ENCODE measurements around the gene XYLT1. TPM values are rescaled to one million over a fixed set of nuclear protein-coding genes. Genes with fewer than 3 reads are reported as not detected.

The XYLT1 gene
- total RNA-seq, 1 donor from 2014 or later: under 0.01 TPM

DNA sequence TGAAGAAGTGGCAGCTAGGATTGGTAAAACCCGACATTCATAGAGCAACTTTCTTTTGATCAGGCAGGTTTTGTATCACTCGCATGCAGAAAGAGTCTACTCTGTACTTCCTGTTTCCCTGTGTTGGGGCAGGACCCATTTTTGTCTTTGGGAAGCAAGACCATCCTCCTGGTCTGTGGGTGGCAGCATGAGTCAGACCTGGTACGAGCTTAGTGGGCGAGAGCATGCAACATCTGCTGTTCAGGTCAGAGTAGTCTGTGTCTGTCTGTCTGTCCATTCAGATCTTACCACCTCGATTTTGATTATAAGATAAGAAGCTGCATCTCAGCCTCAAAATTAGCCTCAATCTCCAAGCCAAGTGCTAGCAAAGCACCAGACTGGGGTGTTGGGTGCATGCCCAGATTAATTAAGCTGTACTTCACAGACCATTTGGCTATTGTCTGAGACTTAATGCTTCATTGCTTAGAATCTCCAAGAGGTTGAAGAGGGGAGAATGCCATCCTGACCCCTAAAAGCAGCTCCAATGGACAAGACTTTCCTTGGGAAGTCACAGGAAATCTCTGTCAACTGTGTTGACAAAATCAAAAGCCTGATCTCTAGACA lies 110.9 kb downstream of the XYLT1 start:
- no peak for DNase-seq (ENCODE audit: low read depth)

GRCh38 chr16:17358846-17359245 lies 111.9 kb downstream of the XYLT1 start:
- DNase-seq (ENCODE audit: low read depth): no peak
- TF ChIP-seq, protein P1, sequence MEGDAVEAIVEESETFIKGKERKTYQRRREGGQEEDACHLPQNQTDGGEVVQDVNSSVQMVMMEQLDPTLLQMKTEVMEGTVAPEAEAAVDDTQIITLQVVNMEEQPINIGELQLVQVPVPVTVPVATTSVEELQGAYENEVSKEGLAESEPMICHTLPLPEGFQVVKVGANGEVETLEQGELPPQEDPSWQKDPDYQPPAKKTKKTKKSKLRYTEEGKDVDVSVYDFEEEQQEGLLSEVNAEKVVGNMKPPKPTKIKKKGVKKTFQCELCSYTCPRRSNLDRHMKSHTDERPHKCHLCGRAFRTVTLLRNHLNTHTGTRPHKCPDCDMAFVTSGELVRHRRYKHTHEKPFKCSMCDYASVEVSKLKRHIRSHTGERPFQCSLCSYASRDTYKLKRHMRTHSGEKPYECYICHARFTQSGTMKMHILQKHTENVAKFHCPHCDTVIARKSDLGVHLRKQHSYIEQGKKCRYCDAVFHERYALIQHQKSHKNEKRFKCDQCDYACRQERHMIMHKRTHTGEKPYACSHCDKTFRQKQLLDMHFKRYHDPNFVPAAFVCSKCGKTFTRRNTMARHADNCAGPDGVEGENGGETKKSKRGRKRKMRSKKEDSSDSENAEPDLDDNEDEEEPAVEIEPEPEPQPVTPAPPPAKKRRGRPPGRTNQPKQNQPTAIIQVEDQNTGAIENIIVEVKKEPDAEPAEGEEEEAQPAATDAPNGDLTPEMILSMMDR (IDR thresholded peaks at IDR 0.05; ENCODE audit: insufficient read depth, low read length, severe bottlenecking): no peak
- Histone ChIP-seq H3K36me3 (ENCODE audit: control insufficient read depth, insufficient read depth, low read length) (no peaks in the 10 kb centered on the region), H3K4me3 (ENCODE audit: low read depth, low read length) (no peak overlapping the region), H3K27me3 (ENCODE audit: control insufficient read depth, insufficient read depth, low read length) (no peaks in the 10 kb centered on the region)
- no peak for FAIRE-seq

More for the DNA sequence above, 110.9 kb downstream of the XYLT1 start:
- no peak for FAIRE-seq
- H3K4me3 ChIP-seq (ENCODE audit: low read depth, low read length): no peak overlapping the region
- H3K36me3 ChIP-seq (ENCODE audit: control insufficient read depth, insufficient read depth, low read length): no peaks in the 10 kb centered on the region
- TF ChIP-seq, protein P1 (IDR thresholded peaks at IDR 0.05; ENCODE audit: insufficient read depth, low read length, severe bottlenecking): no peak
- H3K27me3 ChIP-seq (ENCODE audit: control insufficient read depth, insufficient read depth, low read length): no peaks in the 10 kb centered on the region

- Histone ChIP-seq H3K36me3 (ENCODE audit: control insufficient read depth, insufficient read depth, low read length) (no peaks in the 10 kb centered on the region), H3K4me3 (ENCODE audit: low read depth, low read length) (no peak overlapping the region), H3K27me3 (ENCODE audit: control insufficient read depth, insufficient read depth, low read length) (no peaks in the 10 kb centered on the region)
- no peak for FAIRE-seq
- no peak for DNase-seq (ENCODE audit: low read depth)
- TF ChIP-seq, protein P1 (IDR thresholded peaks at IDR 0.05; ENCODE audit: insufficient read depth, low read length, severe bottlenecking): no peak
Observed at GRCh38 chr16:17358355-17358754, 112.4 kb downstream of the XYLT1 start.

- TF ChIP-seq, protein P1 (IDR thresholded peaks at IDR 0.05; ENCODE audit: insufficient read depth, low read length, severe bottlenecking): no peak
- H3K27me3 ChIP-seq (ENCODE audit: control insufficient read depth, insufficient read depth, low read length): no peaks in the 10 kb centered on the region
- no peaks in the 10 kb centered on the region for H3K36me3 ChIP-seq (ENCODE audit: control insufficient read depth, insufficient read depth, low read length)
- DNase-seq (ENCODE audit: low read depth): no peak
- H3K4me3 ChIP-seq (ENCODE audit: low read depth, low read length): no peak overlapping the region
- no peak for FAIRE-seq
Observed at GRCh38 chr16:17357307-17358062, 113.3 kb downstream of the XYLT1 start.

DNA sequence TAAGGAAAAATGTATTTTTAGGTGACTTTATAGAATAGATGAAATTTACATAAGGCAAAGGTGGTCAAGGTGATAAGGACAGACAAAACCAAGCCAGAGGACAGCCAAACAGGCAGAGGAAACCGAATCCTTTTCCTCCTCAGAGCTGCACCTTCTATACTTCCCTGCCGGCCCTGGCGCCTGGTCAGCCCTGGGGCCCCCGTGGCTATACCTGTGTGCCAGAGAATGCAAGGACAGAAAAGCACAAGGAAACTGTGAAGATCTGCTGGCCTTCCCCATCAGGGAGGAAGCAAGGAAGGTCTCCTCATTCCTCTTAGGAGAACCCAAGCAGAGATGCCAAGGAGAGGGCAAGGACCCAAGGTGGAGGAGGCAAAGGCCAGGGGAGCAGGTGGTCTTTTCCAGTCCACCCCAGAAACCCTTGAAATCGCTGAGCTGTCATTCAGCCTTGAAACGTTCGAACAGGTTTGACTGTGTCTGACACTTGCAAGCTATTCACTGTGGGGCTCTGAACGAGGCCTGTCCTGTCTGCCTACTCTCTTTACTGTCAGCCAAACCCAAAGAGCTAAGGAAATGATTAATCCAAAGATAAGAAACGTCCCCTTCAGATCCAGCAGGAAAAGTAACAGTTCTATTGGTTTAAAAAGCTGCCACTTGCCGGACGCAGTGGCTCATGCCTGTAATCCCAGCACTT lies 114.4 kb downstream of the XYLT1 start:
- DNase-seq (ENCODE audit: low read depth): no peak
- no peak for FAIRE-seq
- TF ChIP-seq, protein P1 (IDR thresholded peaks at IDR 0.05; ENCODE audit: insufficient read depth, low read length, severe bottlenecking): no peak

More for the DNA sequence above, 114.4 kb downstream of the XYLT1 start:
- Histone ChIP-seq H3K4me3 (ENCODE audit: low read depth, low read length) (no peak overlapping the region), H3K36me3 (ENCODE audit: control insufficient read depth, insufficient read depth, low read length) (no peaks in the 10 kb centered on the region), H3K27me3 (ENCODE audit: control insufficient read depth, insufficient read depth, low read length) (no peaks in the 10 kb centered on the region)

Data from bronchial epithelial cell (primary cell).